HEK293 (cell line): Measurements from ENCODE around the gene FAM200C.

ENCODE experiments used
- CTCF ChIA-PET: fragments of 350-600 bp; formaldehyde crosslinking; extraction: SDS; loops from one replicate; lab custom pipeline; 2021; ENCODE audit warnings: antibody characterized with exemption; lab: Yijun Ruan, JAX
- POLR2A ChIA-PET: fragments of 300-600 bp; formaldehyde crosslinking; extraction: SDS; loops from one replicate; lab custom pipeline; 2020; ENCODE audit warnings: antibody characterized with exemption, inconsistent platforms; lab: Yijun Ruan, JAX
- H3K27ac ChIP-seq: fragments of 200-500 bp; sonication (Bioruptor generic); 2 replicates; pipeline ENCODE4 v1.5.1; 2014; ENCODE audit warnings: low read depth, low read length, control low read depth, inconsistent platforms; ENCODE audit errors: extremely low read depth
- H3K36me3 ChIP-seq, 2 experiments: fragments of 200-500 bp in 1 of 2; sonication (Bioruptor generic) in 1 of 2; 1 replicate in 1 of 2; 2 replicates in 1 of 2; pipeline ENCODE4 v1.5.1; 2014 to 2017; ENCODE audit warnings: inconsistent platforms in 2 of 2, low read length in 2 of 2; ENCODE audit not compliant: control insufficient read depth in 2 of 2, insufficient read depth in 1 of 2
- H3K4me1 ChIP-seq: fragments of 200-500 bp; sonication (Bioruptor generic); 2 replicates; pipeline ENCODE4 v1.5.1; 2014; ENCODE audit warnings: mild to moderate bottlenecking, low read length, inconsistent platforms; ENCODE audit not compliant: control insufficient read depth, insufficient read depth
- H3K4me3 ChIP-seq: 2 replicates; pipeline ENCODE4 v1.5.1; 2011; ENCODE audit warnings: low read depth, mild to moderate bottlenecking, control low read depth, low read length, moderate library complexity
- H3K9me3 ChIP-seq: fragments of 200-500 bp; sonication (Bioruptor generic); 2 replicates; pipeline ENCODE4 v1.5.1; 2014; ENCODE audit warnings: low read depth, low read length, inconsistent platforms; ENCODE audit not compliant: control insufficient read depth, insufficient read depth
- REPIN1 ChIP-seq: fragments of 450-650 bp; formaldehyde crosslinking; IDR thresholded peaks from 2 replicates; pipeline ENCODE4 v1.5.1; 2017; ENCODE audit warnings: missing biosample characterization, missing genetic modification characterization, low read depth
- SP7 ChIP-seq: fragments of 450-650 bp; formaldehyde crosslinking; IDR thresholded peaks from 2 replicates; pipeline ENCODE4 v1.5.1; 2016; ENCODE audit warnings: missing biosample characterization, missing genetic modification characterization
- ZBTB20 ChIP-seq: fragments of 450-650 bp; formaldehyde crosslinking; IDR thresholded peaks from 2 replicates; pipeline ENCODE4 v1.5.1; 2016; ENCODE audit warnings: missing biosample characterization, missing genetic modification characterization
- ZFHX2 ChIP-seq: fragments of 450-650 bp; formaldehyde crosslinking; conservative IDR thresholded peaks from 2 replicates; pipeline ENCODE4 v1.5.1; 2016; ENCODE audit warnings: missing biosample characterization, missing genetic modification characterization
- ZFP3 ChIP-seq: fragments of 450-650 bp; formaldehyde crosslinking; IDR thresholded peaks from 2 replicates; pipeline ENCODE4 v1.5.1; 2016; ENCODE audit warnings: low read depth, missing biosample characterization, missing genetic modification characterization
- ZNF133 ChIP-seq: fragments of 450-650 bp; formaldehyde crosslinking; IDR thresholded peaks from 2 replicates; pipeline ENCODE4 v1.5.1; 2016; ENCODE audit warnings: missing biosample characterization, missing genetic modification characterization
- ZNF146 ChIP-seq: fragments of 450-650 bp; formaldehyde crosslinking; IDR thresholded peaks from 2 replicates; pipeline ENCODE4 v1.5.1; 2016; ENCODE audit warnings: missing biosample characterization, missing genetic modification characterization
- ZNF155 ChIP-seq: fragments of 450-650 bp; formaldehyde crosslinking; IDR thresholded peaks from 2 replicates; pipeline ENCODE4 v1.5.1; 2016; ENCODE audit warnings: missing biosample characterization, missing genetic modification characterization
- ZNF214 ChIP-seq: fragments of 450-650 bp; formaldehyde crosslinking; IDR thresholded peaks from 2 replicates; pipeline ENCODE4 v1.5.1; 2017; ENCODE audit warnings: missing biosample characterization, mild to moderate bottlenecking, missing genetic modification characterization, borderline replicate concordance
- ZNF221 ChIP-seq: fragments of 450-650 bp; formaldehyde crosslinking; IDR thresholded peaks from 2 replicates; pipeline ENCODE4 v1.5.1; 2017; ENCODE audit warnings: missing biosample characterization, missing genetic modification characterization, borderline replicate concordance
- ZNF23 ChIP-seq: fragments of 450-650 bp; formaldehyde crosslinking; IDR thresholded peaks from 2 replicates; pipeline ENCODE4 v1.5.1; 2016; ENCODE audit warnings: missing biosample characterization, missing genetic modification characterization, borderline replicate concordance
- ZNF248 ChIP-seq: fragments of 450-650 bp; formaldehyde crosslinking; IDR thresholded peaks from 2 replicates; pipeline ENCODE4 v1.5.1; 2017; ENCODE audit warnings: missing biosample characterization, missing genetic modification characterization
- ZNF350 ChIP-seq: fragments of 450-650 bp; formaldehyde crosslinking; IDR thresholded peaks from 2 replicates; pipeline ENCODE4 v1.5.0; 2017; ENCODE audit warnings: missing biosample characterization, mild to moderate bottlenecking, missing genetic modification characterization
- ZNF394 ChIP-seq: fragments of 450-650 bp; formaldehyde crosslinking; IDR thresholded peaks from 2 replicates; pipeline ENCODE4 v1.5.1; 2016; ENCODE audit warnings: missing biosample characterization, missing genetic modification characterization, mild to moderate bottlenecking, moderate library complexity, borderline replicate concordance
- ZNF548 ChIP-seq: fragments of 450-650 bp; formaldehyde crosslinking; IDR thresholded peaks from 2 replicates; pipeline ENCODE4 v1.5.1; 2016; ENCODE audit warnings: missing biosample characterization, missing genetic modification characterization
- ZNF555 ChIP-seq: fragments of 450-650 bp; formaldehyde crosslinking; conservative IDR thresholded peaks from 2 replicates; pipeline ENCODE4 v1.5.1; 2017; ENCODE audit warnings: missing biosample characterization, mild to moderate bottlenecking, missing genetic modification characterization, inconsistent platforms
- ZNF560 ChIP-seq: fragments of 450-650 bp; formaldehyde crosslinking; IDR thresholded peaks from 2 replicates; pipeline ENCODE4 v1.5.1; 2017; ENCODE audit warnings: missing biosample characterization, missing genetic modification characterization, borderline replicate concordance
- ZNF561 ChIP-seq: fragments of 450-650 bp; IDR thresholded peaks from 2 replicates; pipeline ENCODE4 v1.5.1; 2018; ENCODE audit warnings: missing biosample characterization, missing genetic modification characterization, borderline replicate concordance
- ZNF626 ChIP-seq: fragments of 450-650 bp; sonication (Bioruptor Pico); formaldehyde crosslinking; IDR thresholded peaks from 2 replicates; pipeline ENCODE4 v1.5.1; 2018; ENCODE audit warnings: missing biosample characterization, missing genetic modification characterization, inconsistent platforms
- ZNF701 ChIP-seq: fragments of 450-650 bp; formaldehyde crosslinking; IDR thresholded peaks from 2 replicates; pipeline ENCODE4 v1.5.1; 2016; ENCODE audit warnings: missing biosample characterization, missing genetic modification characterization
- ZNF747 ChIP-seq: fragments of 450-650 bp; formaldehyde crosslinking; IDR thresholded peaks from 2 replicates; pipeline ENCODE4 v1.5.1; 2016; ENCODE audit warnings: missing biosample characterization, missing genetic modification characterization
- ZNF837 ChIP-seq: fragments of 450-650 bp; formaldehyde crosslinking; IDR thresholded peaks from 2 replicates; pipeline ENCODE4 v1.5.1; 2016; ENCODE audit warnings: missing biosample characterization, missing genetic modification characterization
- TF ChIP-seq, protein P1 (sequence below): fragments of 450-650 bp; formaldehyde crosslinking; IDR thresholded peaks from 2 replicates; pipeline ENCODE4 v1.5.1; 2016; ENCODE audit warnings: missing biosample characterization, missing genetic modification characterization
- TF ChIP-seq, protein P2 (sequence below): IDR thresholded peaks from 2 replicates; pipeline ENCODE4 v1.6.1; 2011; ENCODE audit warnings: mild to moderate bottlenecking, low read depth, low read length, borderline replicate concordance
- TF ChIP-seq, protein P3 (sequence below): fragments of 450-650 bp; formaldehyde crosslinking; IDR thresholded peaks from 2 replicates; pipeline ENCODE4 v1.5.1; 2016; ENCODE audit warnings: missing biosample characterization, missing genetic modification characterization, low read depth

FAM200C gene

DNA sequence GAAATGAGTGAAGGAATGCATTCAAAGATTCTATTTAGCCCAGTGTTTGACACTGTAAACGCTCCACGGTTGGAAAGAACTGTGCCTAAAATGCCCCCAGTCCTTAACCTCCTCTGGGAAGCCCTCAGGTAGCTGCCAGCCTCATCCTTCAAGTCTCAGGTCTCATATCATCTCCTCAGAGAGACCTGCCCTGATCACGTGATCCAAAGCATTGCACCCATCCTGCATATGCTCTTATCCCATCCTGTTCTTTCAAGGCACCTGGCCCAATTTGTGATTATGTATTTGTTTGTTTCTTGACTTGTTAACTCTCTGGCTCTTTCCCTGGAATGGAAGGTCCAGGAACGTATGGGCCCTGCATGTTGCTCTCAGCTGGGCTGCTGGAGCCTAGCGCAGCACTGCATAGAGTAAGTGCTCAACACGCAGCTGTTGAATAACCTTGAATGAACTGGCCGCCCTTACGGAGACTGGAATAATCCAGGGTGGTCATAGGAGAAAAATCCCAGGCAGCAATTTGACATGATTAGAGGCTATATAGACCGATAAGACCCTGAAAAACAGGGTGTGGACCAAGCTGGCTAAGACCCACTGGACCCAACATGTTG, 38.1 kb downstream of the FAM200C start:
- ChIA-PET CTCF (interaction anchor here (1.2 kb wide), 1 partner anchor 163 kb away, joined by 3 read pairs; no protein-coding TSS in a partner anchor), POLR2A (no interaction called here)
- Histone ChIP-seq H3K4me1 (no peaks in the 10 kb centered on the region), H3K4me3 (no peak overlapping the region), H3K36me3 (no peaks in the 10 kb centered on the region)
- no peak for TF ChIP-seq ZFHX2 (tag by site-specific recombination)
- no peak for TF ChIP-seq ZNF23 (tag by site-specific recombination)
- TF ChIP-seq ZNF548 (tag by site-specific recombination): no peak
- no peak for TF ChIP-seq ZNF221 (tag by site-specific recombination)
- no peak for TF ChIP-seq ZNF837 (tag by site-specific recombination)
- TF ChIP-seq SP7 (tag by site-specific recombination): no peak
- TF ChIP-seq REPIN1: no peak
- TF ChIP-seq ZNF561 (tag by site-specific recombination): no peak
- TF ChIP-seq ZNF146 (tag by site-specific recombination): no peak
- TF ChIP-seq, protein P1, sequence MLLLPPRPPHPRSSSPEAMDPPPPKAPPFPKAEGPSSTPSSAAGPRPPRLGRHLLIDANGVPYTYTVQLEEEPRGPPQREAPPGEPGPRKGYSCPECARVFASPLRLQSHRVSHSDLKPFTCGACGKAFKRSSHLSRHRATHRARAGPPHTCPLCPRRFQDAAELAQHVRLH (tag by site-specific recombination): no peak
- no peak for TF ChIP-seq ZNF350 (tag by site-specific recombination)
- TF ChIP-seq ZNF747 (tag by site-specific recombination): no peak
- TF ChIP-seq, protein P2, sequence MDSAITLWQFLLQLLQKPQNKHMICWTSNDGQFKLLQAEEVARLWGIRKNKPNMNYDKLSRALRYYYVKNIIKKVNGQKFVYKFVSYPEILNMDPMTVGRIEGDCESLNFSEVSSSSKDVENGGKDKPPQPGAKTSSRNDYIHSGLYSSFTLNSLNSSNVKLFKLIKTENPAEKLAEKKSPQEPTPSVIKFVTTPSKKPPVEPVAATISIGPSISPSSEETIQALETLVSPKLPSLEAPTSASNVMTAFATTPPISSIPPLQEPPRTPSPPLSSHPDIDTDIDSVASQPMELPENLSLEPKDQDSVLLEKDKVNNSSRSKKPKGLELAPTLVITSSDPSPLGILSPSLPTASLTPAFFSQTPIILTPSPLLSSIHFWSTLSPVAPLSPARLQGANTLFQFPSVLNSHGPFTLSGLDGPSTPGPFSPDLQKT: no peak
- no peak for TF ChIP-seq ZFP3 (tag by site-specific recombination)
- no peak for TF ChIP-seq ZNF214 (tag by site-specific recombination)
- TF ChIP-seq, all 188 proteins: peak for 0
- Histone ChIP-seq H3K9me3 (no peaks in the 10 kb centered on the region), H3K27ac (no peak overlapping the region)

DNA sequence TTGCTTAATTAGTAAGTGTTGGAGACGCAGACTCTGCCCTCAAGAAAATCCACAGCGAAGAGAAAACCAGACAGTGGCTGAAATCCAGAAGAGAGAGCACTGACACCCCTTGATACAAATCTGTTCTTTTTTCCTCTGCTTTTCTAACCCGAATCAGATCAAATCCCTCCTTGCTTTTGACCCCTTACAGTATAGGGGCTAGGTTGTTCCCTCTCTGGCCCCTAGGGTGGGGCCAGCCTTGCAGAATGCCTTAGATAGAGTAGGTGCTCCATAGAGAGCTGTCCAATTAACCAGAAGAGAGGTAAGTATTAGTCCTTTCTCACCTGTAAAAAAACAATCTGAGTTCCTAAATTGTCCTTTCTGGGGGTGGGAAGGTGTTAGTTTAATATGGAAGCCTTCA, 39.5 kb downstream of the FAM200C start:
- no peaks in the 10 kb centered on the region for H3K9me3 ChIP-seq
- POLR2A ChIA-PET: no interaction called here
- no peak overlapping the region for H3K27ac ChIP-seq
- H3K36me3 ChIP-seq: no peaks in the 10 kb centered on the region
- no peaks in the 10 kb centered on the region for H3K4me1 ChIP-seq
- H3K4me3 ChIP-seq: no peak overlapping the region
- CTCF ChIA-PET: interaction anchor here (0.7 to 1.9 kb wide), 3 partner anchors 15 to 163 kb away, joined by 3 to 4 read pairs (median 3); no protein-coding TSS in a partner anchor
- no peak for TF ChIP-seq ZNF248 (tag by site-specific recombination)
- TF ChIP-seq ZFP3 (tag by site-specific recombination): no peak
- no peak for TF ChIP-seq ZNF701
- TF ChIP-seq ZBTB20 (tag by site-specific recombination): no peak
- TF ChIP-seq ZNF146 (tag by site-specific recombination): no peak
- no peak for TF ChIP-seq ZNF555 (tag by site-specific recombination)
- no peak for TF ChIP-seq ZNF155 (tag by site-specific recombination)
- TF ChIP-seq ZNF133 (tag by site-specific recombination): no peak
- TF ChIP-seq, protein P3, sequence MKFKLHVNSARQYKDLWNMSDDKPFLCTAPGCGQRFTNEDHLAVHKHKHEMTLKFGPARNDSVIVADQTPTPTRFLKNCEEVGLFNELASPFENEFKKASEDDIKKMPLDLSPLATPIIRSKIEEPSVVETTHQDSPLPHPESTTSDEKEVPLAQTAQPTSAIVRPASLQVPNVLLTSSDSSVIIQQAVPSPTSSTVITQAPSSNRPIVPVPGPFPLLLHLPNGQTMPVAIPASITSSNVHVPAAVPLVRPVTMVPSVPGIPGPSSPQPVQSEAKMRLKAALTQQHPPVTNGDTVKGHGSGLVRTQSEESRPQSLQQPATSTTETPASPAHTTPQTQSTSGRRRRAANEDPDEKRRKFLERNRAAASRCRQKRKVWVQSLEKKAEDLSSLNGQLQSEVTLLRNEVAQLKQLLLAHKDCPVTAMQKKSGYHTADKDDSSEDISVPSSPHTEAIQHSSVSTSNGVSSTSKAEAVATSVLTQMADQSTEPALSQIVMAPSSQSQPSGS (tag by site-specific recombination): no peak
- TF ChIP-seq ZNF560 (tag by site-specific recombination): no peak
- no peak for TF ChIP-seq ZNF394 (tag by site-specific recombination)
- no peak for TF ChIP-seq ZNF626 (tag by site-specific recombination)
